ENCODE results near the gene HCRTR2.
"Not testable (repeated sequence)": the region's sequence is repeated elsewhere in the genome, so short reads cannot be mapped to it uniquely, and the experiment has no call there.

Gene HCRTR2

GRCh38 chr6:55260181-55260580 lies 85.9 kb downstream of the HCRTR2 start:
- in situ Hi-C loops (cut with MboI; ENCODE audit: low sequenced_read_pairs): no loop called here
- H3K36me3 ChIP-seq (replicated peaks): no peaks in the 10 kb centered on the region
- no peak for DNase-seq (ENCODE audit: low spot score in 2 of 2)
- H3K27me3 ChIP-seq (ENCODE audit: low read depth): no peaks in the 10 kb centered on the region
- H3K4me3 ChIP-seq: no peak overlapping the region
- H3K4me1 ChIP-seq: no peaks in the 10 kb centered on the region
- H3K9me3 ChIP-seq: no peaks in the 10 kb centered on the region

- Histone ChIP-seq H3K4me1 (no peaks in the 10 kb centered on the region), H3K36me3 (replicated peaks) (no peaks in the 10 kb centered on the region), H3K27me3 (ENCODE audit: low read depth) (no peaks in the 10 kb centered on the region), H3K9me3 (no peaks in the 10 kb centered on the region), H3K4me3 (no peak overlapping the region)
- in situ Hi-C loops (cut with MboI; ENCODE audit: low sequenced_read_pairs): no loop called here
- DNase-seq (ENCODE audit: low spot score in 2 of 2): no peak
Observed at GRCh38 chr6:55265409-55266114, 91.2 kb downstream of the HCRTR2 start.

GRCh38 chr6:55266896-55267295 lies 92.6 kb downstream of the HCRTR2 start:
- no peaks in the 10 kb centered on the region for H3K27me3 ChIP-seq (ENCODE audit: low read depth)
- H3K36me3 ChIP-seq (replicated peaks): no peaks in the 10 kb centered on the region
- H3K4me3 ChIP-seq: no peak overlapping the region
- no peaks in the 10 kb centered on the region for H3K9me3 ChIP-seq
- in situ Hi-C loops (cut with MboI; ENCODE audit: low sequenced_read_pairs): no loop called here
- no peaks in the 10 kb centered on the region for H3K4me1 ChIP-seq
- DNase-seq (ENCODE audit: low spot score in 2 of 2): no peak

- Histone ChIP-seq H3K4me1 (no peaks in the 10 kb centered on the region), H3K27me3 (ENCODE audit: low read depth) (peaks cover 12% of the 10 kb centered on the region), H3K36me3 (replicated peaks) (no peaks in the 10 kb centered on the region), H3K4me3 (no peak overlapping the region), H3K9me3 (no peaks in the 10 kb centered on the region)
- peak; percentile 48 to 63 for DNase-seq (ENCODE audit: low spot score in 2 of 2)
- in situ Hi-C loops (cut with MboI; ENCODE audit: low sequenced_read_pairs): loop anchor here (25.0 kb wide), 1 partner anchor 1010 kb away; no protein-coding TSS in a partner anchor
Observed at GRCh38 chr6:55276745-55277530, 102.6 kb downstream of the HCRTR2 start.

- Histone ChIP-seq H3K4me1 (no peaks in the 10 kb centered on the region), H3K27me3 (ENCODE audit: low read depth) (peaks cover 14% of the 10 kb centered on the region), H3K4me3 (no peak overlapping the region), H3K36me3 (replicated peaks) (no peaks in the 10 kb centered on the region), H3K9me3 (no peaks in the 10 kb centered on the region)
- DNase-seq (ENCODE audit: low spot score in 2 of 2): no peak
- in situ Hi-C loops (cut with MboI; ENCODE audit: low sequenced_read_pairs): loop anchor here (25.0 kb wide), 1 partner anchor 1010 kb away; no protein-coding TSS in a partner anchor
Observed at GRCh38 chr6:55277646-55278045, 103.3 kb downstream of the HCRTR2 start.

- in situ Hi-C loops (cut with MboI; ENCODE audit: low sequenced_read_pairs): loop anchor here (25.0 kb wide), 1 partner anchor 1006 kb away; no protein-coding TSS in a partner anchor
- H3K27me3 ChIP-seq (ENCODE audit: low read depth): peaks cover 16% of the 10 kb centered on the region
- H3K4me1 ChIP-seq: no peaks in the 10 kb centered on the region
- H3K4me3 ChIP-seq: no peak overlapping the region
- H3K9me3 ChIP-seq: no peaks in the 10 kb centered on the region
- no peak for DNase-seq (ENCODE audit: low spot score in 2 of 2)
- no peaks in the 10 kb centered on the region for H3K36me3 ChIP-seq (replicated peaks)
Observed at GRCh38 chr6:55281215-55281614, 106.9 kb downstream of the HCRTR2 start.

GRCh38 chr6:55282115-55282514 lies 107.8 kb downstream of the HCRTR2 start:
- no peaks in the 10 kb centered on the region for H3K4me1 ChIP-seq
- no peaks in the 10 kb centered on the region for H3K36me3 ChIP-seq (replicated peaks)
- DNase-seq (ENCODE audit: low spot score in 2 of 2): no peak
- in situ Hi-C loops (cut with MboI; ENCODE audit: low sequenced_read_pairs): loop anchor here (25.0 kb wide), 1 partner anchor 1005 kb away; no protein-coding TSS in a partner anchor
- peaks cover 14% of the 10 kb centered on the region for H3K27me3 ChIP-seq (ENCODE audit: low read depth)
- no peaks in the 10 kb centered on the region for H3K9me3 ChIP-seq
- H3K4me3 ChIP-seq: no peak overlapping the region

- in situ Hi-C loops (cut with MboI; ENCODE audit: low sequenced_read_pairs): loop anchor here (25.0 kb wide), 1 partner anchor 1000 kb away; no protein-coding TSS in a partner anchor
- H3K4me1 ChIP-seq: no peaks in the 10 kb centered on the region
- H3K4me3 ChIP-seq: no peak overlapping the region
- DNase-seq (ENCODE audit: low spot score in 2 of 2): no peak
- no peaks in the 10 kb centered on the region for H3K36me3 ChIP-seq (replicated peaks)
- no peaks in the 10 kb centered on the region for H3K9me3 ChIP-seq
- H3K27me3 ChIP-seq (ENCODE audit: low read depth): peaks cover 14% of the 10 kb centered on the region
Observed at GRCh38 chr6:55286824-55287223, 112.5 kb downstream of the HCRTR2 start.

- in situ Hi-C loops (cut with MboI; ENCODE audit: low sequenced_read_pairs): loop anchor here (25.0 kb wide), 1 partner anchor 997 kb away; no protein-coding TSS in a partner anchor
- H3K4me1 ChIP-seq: no peaks in the 10 kb centered on the region
Observed at GRCh38 chr6:55290736-55291135, 116.4 kb downstream of the HCRTR2 start.

GRCh38 chr6:55293116-55293515 lies 118.8 kb downstream of the HCRTR2 start:
- Histone ChIP-seq H3K4me1 (no peaks in the 10 kb centered on the region), H3K27me3 (ENCODE audit: low read depth) (no peaks in the 10 kb centered on the region), H3K36me3 (replicated peaks) (no peaks in the 10 kb centered on the region), H3K4me3 (no peak overlapping the region), H3K9me3 (no peaks in the 10 kb centered on the region)
- peak in 1 of 2 experiments; percentile 14 for DNase-seq (ENCODE audit: low spot score in 2 of 2)
- in situ Hi-C loops (cut with MboI; ENCODE audit: low sequenced_read_pairs): loop anchor here (25.0 kb wide), 1 partner anchor 994 kb away; no protein-coding TSS in a partner anchor

More at GRCh38 chr6:55290736-55291135, 116.4 kb downstream of the HCRTR2 start:
- H3K27me3 ChIP-seq (ENCODE audit: low read depth): 0 out of 2 replicates have a peak, but pooled peaks cover 3% of the 10 kb centered on the region
- H3K9me3 ChIP-seq: no peaks in the 10 kb centered on the region
- H3K36me3 ChIP-seq (replicated peaks): no peaks in the 10 kb centered on the region
- H3K4me3 ChIP-seq: no peak overlapping the region
- no peak for DNase-seq (ENCODE audit: low spot score in 2 of 2)

- H3K9me3 ChIP-seq; H3K4me1 ChIP-seq; DNase-seq (ENCODE audit: low spot score in 2 of 2); H3K4me3 ChIP-seq; H3K27me3 ChIP-seq (ENCODE audit: low read depth); H3K36me3 ChIP-seq (replicated peaks): not testable (repeated sequence)
- in situ Hi-C loops (cut with MboI; ENCODE audit: low sequenced_read_pairs): loop anchor here (25.0 kb wide), 1 partner anchor 990 kb away; no protein-coding TSS in a partner anchor
Observed at GRCh38 chr6:55297214-55297613, 122.9 kb downstream of the HCRTR2 start.

- no peak overlapping the region for H3K4me3 ChIP-seq
- in situ Hi-C loops (cut with MboI; ENCODE audit: low sequenced_read_pairs): loop anchor here (25.0 kb wide), 1 partner anchor 988 kb away; no protein-coding TSS in a partner anchor
- no peaks in the 10 kb centered on the region for H3K4me1 ChIP-seq
- H3K9me3 ChIP-seq: no peaks in the 10 kb centered on the region
- H3K36me3 ChIP-seq (replicated peaks): no peaks in the 10 kb centered on the region
- no peaks in the 10 kb centered on the region for H3K27me3 ChIP-seq (ENCODE audit: low read depth)
- DNase-seq (ENCODE audit: low spot score in 2 of 2): no peak
Observed at GRCh38 chr6:55299286-55299985, 125.1 kb downstream of the HCRTR2 start.

GRCh38 chr6:55304747-55305146 lies 130.4 kb downstream of the HCRTR2 start:
- no peaks in the 10 kb centered on the region; the same call in 1 of the 2 replicates for H3K27me3 ChIP-seq (ENCODE audit: low read depth)
- H3K36me3 ChIP-seq (replicated peaks): no peaks in the 10 kb centered on the region
- no peak for DNase-seq (ENCODE audit: low spot score in 2 of 2)
- H3K4me3 ChIP-seq: no peak overlapping the region
- no peaks in the 10 kb centered on the region for H3K4me1 ChIP-seq
- no peaks in the 10 kb centered on the region for H3K9me3 ChIP-seq
- in situ Hi-C loops (cut with MboI; ENCODE audit: low sequenced_read_pairs): no loop called here
